Ishikawa (cell line): ENCODE results near the gene MRGPRD.

ENCODE experiments used
- CEBPB ChIP-seq: IDR thresholded peaks from 2 replicates; pipeline ENCODE4 v1.6.1; 2012
- CREB1 ChIP-seq: IDR thresholded peaks from 2 replicates; pipeline ENCODE4 v1.6.1; 2012; ENCODE audit warnings: low read depth
- EGR1 ChIP-seq: IDR thresholded peaks from 2 replicates; pipeline ENCODE4 v1.6.1; 2012
- EP300 ChIP-seq: IDR thresholded peaks from 2 replicates; pipeline ENCODE4 v1.6.1; 2012; ENCODE audit warnings: borderline replicate concordance
- FOXM1 ChIP-seq: IDR thresholded peaks from 2 replicates; pipeline ENCODE4 v1.6.1; 2012; ENCODE audit warnings: low read depth, borderline replicate concordance
- MAX ChIP-seq: IDR thresholded peaks from 2 replicates; pipeline ENCODE4 v1.6.1; 2012
- NFIC ChIP-seq: IDR thresholded peaks from 2 replicates; pipeline ENCODE4 v1.6.1; 2012
- REST ChIP-seq: IDR thresholded peaks from 2 replicates; pipeline ENCODE4 v1.6.1; 2012; ENCODE audit warnings: low read depth, mild to moderate bottlenecking
- TAF1 ChIP-seq: IDR thresholded peaks from 2 replicates; pipeline ENCODE4 v1.6.1; 2012; ENCODE audit warnings: low read depth, mild to moderate bottlenecking
- TCF12 ChIP-seq: IDR thresholded peaks from 2 replicates; pipeline ENCODE4 v1.6.1; 2012; ENCODE audit warnings: low read depth
- TEAD4 ChIP-seq: IDR thresholded peaks from 2 replicates; pipeline ENCODE4 v1.6.1; 2012
- YY1 ChIP-seq: IDR thresholded peaks from 2 replicates; pipeline ENCODE4 v1.6.1; 2012; ENCODE audit warnings: low read depth
- ZBTB7A ChIP-seq: IDR thresholded peaks from 2 replicates; pipeline ENCODE4 v1.6.1; 2012; ENCODE audit warnings: low read depth
- TF ChIP-seq, protein P1 (sequence below): IDR thresholded peaks from 2 replicates; pipeline ENCODE4 v1.6.1; 2012

GRCh38 chr11:68990995-68991780, 10.4 kb upstream of the MRGPRD start:
- TF ChIP-seq MAX = no peak
- no peak for TF ChIP-seq TAF1
- no peak for TF ChIP-seq TEAD4
- TF ChIP-seq REST = no peak
- no peak for TF ChIP-seq FOXM1
- no peak for TF ChIP-seq CREB1
- TF ChIP-seq TCF12 = no peak
- no peak for TF ChIP-seq YY1
- TF ChIP-seq, protein P1, sequence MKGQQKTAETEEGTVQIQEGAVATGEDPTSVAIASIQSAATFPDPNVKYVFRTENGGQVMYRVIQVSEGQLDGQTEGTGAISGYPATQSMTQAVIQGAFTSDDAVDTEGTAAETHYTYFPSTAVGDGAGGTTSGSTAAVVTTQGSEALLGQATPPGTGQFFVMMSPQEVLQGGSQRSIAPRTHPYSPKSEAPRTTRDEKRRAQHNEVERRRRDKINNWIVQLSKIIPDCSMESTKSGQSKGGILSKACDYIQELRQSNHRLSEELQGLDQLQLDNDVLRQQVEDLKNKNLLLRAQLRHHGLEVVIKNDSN = no peak
- no peak for TF ChIP-seq EP300
- no peak for TF ChIP-seq EGR1
- TF ChIP-seq NFIC = no peak
- TF ChIP-seq ZBTB7A = no peak
- no peak for TF ChIP-seq CEBPB
